ENCODE data around the gene MSLN. TPM values are rescaled to one million over a fixed set of nuclear protein-coding genes. Genes with fewer than 3 reads are reported as not detected.

MSLN gene
- total RNA-seq, 1 donor from 2014 or later = 1.0 TPM

DNA sequence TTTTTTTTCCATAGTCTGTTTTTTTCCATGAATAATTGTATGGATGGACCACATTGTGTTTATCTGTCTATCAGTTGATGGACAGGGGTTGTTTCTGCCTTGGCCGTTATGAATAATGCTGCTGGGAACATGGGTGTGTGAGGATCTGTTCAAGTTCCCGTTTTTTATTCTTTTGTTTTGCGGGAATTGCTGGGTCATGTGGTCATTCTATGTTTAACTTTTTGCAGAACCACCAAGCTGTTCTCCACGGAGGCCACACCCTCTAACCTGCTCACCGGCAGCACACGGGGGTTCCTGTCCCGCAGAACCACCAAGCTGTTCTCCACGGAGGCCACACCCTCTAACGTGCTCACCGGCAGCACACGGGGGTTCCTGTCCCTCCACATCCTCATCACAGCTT lies 5.9 kb upstream of the MSLN start:
- no peak overlapping the region for H3K4me3 ChIP-seq (ENCODE audit: low read length in 3 of 3)
- peaks cover 20 to 33% (median 29%) of the 10 kb centered on the region in 3 donors for H3K27me3 ChIP-seq (ENCODE audit: control insufficient read depth in 3 of 3, insufficient read depth in 3 of 3, low read length in 3 of 3)
- no peaks in the 10 kb centered on the region for H3K9me3 ChIP-seq (ENCODE audit: control insufficient read depth in 3 of 3, low read length in 3 of 3)
- peaks cover 0 to 4% (median 0%) of the 10 kb centered on the region in 3 donors for H3K4me1 ChIP-seq (ENCODE audit: control insufficient read depth in 3 of 3, insufficient read depth in 3 of 3, low read length in 3 of 3)
- no peaks in the 10 kb centered on the region for H3K36me3 ChIP-seq (ENCODE audit: control insufficient read depth in 3 of 3, insufficient read depth in 3 of 3, low read length in 3 of 3)
- no peak overlapping the region for H3K9ac ChIP-seq (ENCODE audit: low read depth in 1 of 3, low read length in 3 of 3)
- H3K27ac ChIP-seq (ENCODE audit: low read depth, low read length) = no peak overlapping the region

GRCh38 chr16:756428-756827 lies 4.1 kb upstream of the MSLN start:
- H3K27ac ChIP-seq (ENCODE audit: low read depth, low read length) = no peak overlapping the region

GRCh38 chr16:759110-759910 lies 1.2 kb upstream of the MSLN start:
- H3K27ac ChIP-seq (ENCODE audit: low read depth, low read length) = no peak overlapping the region
- H3K4me1 ChIP-seq (ENCODE audit: control insufficient read depth in 3 of 3, insufficient read depth in 3 of 3, low read length in 3 of 3) = no peaks in the 10 kb centered on the region
- no peak overlapping the region for H3K4me3 ChIP-seq (ENCODE audit: low read length in 3 of 3)
- H3K9ac ChIP-seq (ENCODE audit: low read depth in 1 of 3, low read length in 3 of 3) = no peak overlapping the region
- no peaks in the 10 kb centered on the region for H3K9me3 ChIP-seq (ENCODE audit: control insufficient read depth in 3 of 3, low read length in 3 of 3)
- peaks cover 4 to 29% (median 22%) of the 10 kb centered on the region in 3 donors for H3K27me3 ChIP-seq (ENCODE audit: control insufficient read depth in 3 of 3, insufficient read depth in 3 of 3, low read length in 3 of 3)
- H3K36me3 ChIP-seq (ENCODE audit: control insufficient read depth in 3 of 3, insufficient read depth in 3 of 3, low read length in 3 of 3) = no peaks in the 10 kb centered on the region

More at GRCh38 chr16:756428-756827, 4.1 kb upstream of the MSLN start:
- H3K4me3 ChIP-seq (ENCODE audit: low read length in 3 of 3) = no peak overlapping the region
- H3K9me3 ChIP-seq (ENCODE audit: control insufficient read depth in 3 of 3, low read length in 3 of 3) = no peaks in the 10 kb centered on the region
- peaks cover 23 to 29% (median 25%) of the 10 kb centered on the region in 3 donors for H3K27me3 ChIP-seq (ENCODE audit: control insufficient read depth in 3 of 3, insufficient read depth in 3 of 3, low read length in 3 of 3)
- no peaks in the 10 kb centered on the region for H3K36me3 ChIP-seq (ENCODE audit: control insufficient read depth in 3 of 3, insufficient read depth in 3 of 3, low read length in 3 of 3)
- H3K9ac ChIP-seq (ENCODE audit: low read depth in 1 of 3, low read length in 3 of 3) = no peak overlapping the region
- peaks cover 0 to 4% (median 0%) of the 10 kb centered on the region in 3 donors for H3K4me1 ChIP-seq (ENCODE audit: control insufficient read depth in 3 of 3, insufficient read depth in 3 of 3, low read length in 3 of 3)

- Histone ChIP-seq H3K4me3 (ENCODE audit: low read length in 3 of 3) (no peak overlapping the region), H3K36me3 (ENCODE audit: control insufficient read depth in 3 of 3, insufficient read depth in 3 of 3, low read length in 3 of 3) (no peaks in the 10 kb centered on the region), H3K9ac (ENCODE audit: low read depth in 1 of 3, low read length in 3 of 3) (no peak overlapping the region), H3K27me3 (ENCODE audit: control insufficient read depth in 3 of 3, insufficient read depth in 3 of 3, low read length in 3 of 3) (peaks cover 4 to 30% (median 22%) of the 10 kb centered on the region in 3 donors), H3K9me3 (ENCODE audit: control insufficient read depth in 3 of 3, low read length in 3 of 3) (no peaks in the 10 kb centered on the region), H3K27ac (ENCODE audit: low read depth, low read length) (no peak overlapping the region), H3K4me1 (ENCODE audit: control insufficient read depth in 3 of 3, insufficient read depth in 3 of 3, low read length in 3 of 3) (no peaks in the 10 kb centered on the region)
Measured at GRCh38 chr16:760065-760464, 469 bp upstream of the MSLN start.

- Histone ChIP-seq H3K4me3 (ENCODE audit: low read length in 3 of 3) (no peak overlapping the region), H3K9ac (ENCODE audit: low read depth in 1 of 3, low read length in 3 of 3) (no peak overlapping the region), H3K9me3 (ENCODE audit: control insufficient read depth in 3 of 3, low read length in 3 of 3) (no peaks in the 10 kb centered on the region), H3K36me3 (ENCODE audit: control insufficient read depth in 3 of 3, insufficient read depth in 3 of 3, low read length in 3 of 3) (no peaks in the 10 kb centered on the region), H3K27ac (ENCODE audit: low read depth, low read length) (no peak overlapping the region), H3K4me1 (ENCODE audit: control insufficient read depth in 3 of 3, insufficient read depth in 3 of 3, low read length in 3 of 3) (no peaks in the 10 kb centered on the region), H3K27me3 (ENCODE audit: control insufficient read depth in 3 of 3, insufficient read depth in 3 of 3, low read length in 3 of 3) (peaks cover 4 to 31% (median 28%) of the 10 kb centered on the region in 3 donors)
Measured at GRCh38 chr16:761625-762513, 1.3 kb downstream of the MSLN start.

GRCh38 chr16:762595-763268 lies 2.2 kb downstream of the MSLN start:
- no peak overlapping the region for H3K27ac ChIP-seq (ENCODE audit: low read depth, low read length)
- peaks cover 5 to 31% (median 28%) of the 10 kb centered on the region in 3 donors for H3K27me3 ChIP-seq (ENCODE audit: control insufficient read depth in 3 of 3, insufficient read depth in 3 of 3, low read length in 3 of 3)
- no peaks in the 10 kb centered on the region for H3K36me3 ChIP-seq (ENCODE audit: control insufficient read depth in 3 of 3, insufficient read depth in 3 of 3, low read length in 3 of 3)
- no peaks in the 10 kb centered on the region for H3K9me3 ChIP-seq (ENCODE audit: control insufficient read depth in 3 of 3, low read length in 3 of 3)
- no peak overlapping the region for H3K9ac ChIP-seq (ENCODE audit: low read depth in 1 of 3, low read length in 3 of 3)
- no peaks in the 10 kb centered on the region for H3K4me1 ChIP-seq (ENCODE audit: control insufficient read depth in 3 of 3, insufficient read depth in 3 of 3, low read length in 3 of 3)
- H3K4me3 ChIP-seq (ENCODE audit: low read length in 3 of 3) = no peak overlapping the region

GRCh38 chr16:763369-764183 lies 3.0 kb downstream of the MSLN start:
- H3K4me3 ChIP-seq (ENCODE audit: low read length in 3 of 3) = no peak overlapping the region
- H3K27me3 ChIP-seq (ENCODE audit: control insufficient read depth in 3 of 3, insufficient read depth in 3 of 3, low read length in 3 of 3) = peaks cover 5 to 33% (median 28%) of the 10 kb centered on the region in 3 donors
- no peaks in the 10 kb centered on the region for H3K36me3 ChIP-seq (ENCODE audit: control insufficient read depth in 3 of 3, insufficient read depth in 3 of 3, low read length in 3 of 3)
- no peaks in the 10 kb centered on the region for H3K4me1 ChIP-seq (ENCODE audit: control insufficient read depth in 3 of 3, insufficient read depth in 3 of 3, low read length in 3 of 3)
- H3K9me3 ChIP-seq (ENCODE audit: control insufficient read depth in 3 of 3, low read length in 3 of 3) = no peaks in the 10 kb centered on the region
- H3K9ac ChIP-seq (ENCODE audit: low read depth in 1 of 3, low read length in 3 of 3) = no peak overlapping the region
- H3K27ac ChIP-seq (ENCODE audit: low read depth, low read length) = no peak overlapping the region

- H3K36me3 ChIP-seq (ENCODE audit: control insufficient read depth in 3 of 3, insufficient read depth in 3 of 3, low read length in 3 of 3) = no peaks in the 10 kb centered on the region
- H3K4me3 ChIP-seq (ENCODE audit: low read length in 3 of 3) = no peak overlapping the region
- no peak overlapping the region for H3K27ac ChIP-seq (ENCODE audit: low read depth, low read length)
- no peak overlapping the region for H3K9ac ChIP-seq (ENCODE audit: low read depth in 1 of 3, low read length in 3 of 3)
- no peaks in the 10 kb centered on the region for H3K4me1 ChIP-seq (ENCODE audit: control insufficient read depth in 3 of 3, insufficient read depth in 3 of 3, low read length in 3 of 3)
- no peaks in the 10 kb centered on the region for H3K9me3 ChIP-seq (ENCODE audit: control insufficient read depth in 3 of 3, low read length in 3 of 3)
- H3K27me3 ChIP-seq (ENCODE audit: control insufficient read depth in 3 of 3, insufficient read depth in 3 of 3, low read length in 3 of 3) = peaks cover 8 to 37% (median 31%) of the 10 kb centered on the region in 3 donors
Measured at GRCh38 chr16:764184-764750, 3.7 kb downstream of the MSLN start.
